CD14-positive monocyte (primary cell): ENCODE measurements around the gene HMCN2. TPM values are rescaled to one million over a fixed set of nuclear protein-coding genes. Genes with fewer than 3 reads are reported as not detected.

Source experiments
- DNase-seq, 3 donors: peaks; one replicate each; pipeline ENCODE4 v3.0.0-alpha.2; 2011 to 2022
- H2AFZ ChIP-seq: 2 replicates; pipeline ENCODE4 v1.6.0; 2012; ENCODE audit warnings: mild to moderate bottlenecking, low read depth, low read length, inconsistent platforms; ENCODE audit not compliant: insufficient read depth, poor library complexity, severe bottlenecking
- H3K27ac ChIP-seq, 2 donors: 1 replicate in 1 of 2; 2 replicates in 1 of 2; pipeline ENCODE4 v1.5.1; 2012 to 2013; ENCODE audit warnings: low read length in 2 of 2, control low read depth in 1 of 2, inconsistent platforms in 1 of 2, low read depth in 1 of 2, mild to moderate bottlenecking in 1 of 2
- H3K27me3 ChIP-seq, 2 donors: one replicate each; pipeline versions ENCODE4 v1.6.0 to v1.6.1; 2011 to 2013; ENCODE audit warnings: low read length in 2 of 2; ENCODE audit not compliant: control insufficient read depth in 2 of 2, insufficient read depth in 2 of 2
- H3K36me3 ChIP-seq, 2 donors: replicated peaks in 1 of 2; 1 replicate in 1 of 2; 2 replicates in 1 of 2; pipeline versions ENCODE4 v1.5.1 to v1.6.1; 2012 to 2013; ENCODE audit warnings: low read length in 2 of 2, control low read depth in 1 of 2, inconsistent platforms in 1 of 2, mild to moderate bottlenecking in 1 of 2; ENCODE audit not compliant: insufficient read depth in 2 of 2, control insufficient read depth in 1 of 2
- H3K4me1 ChIP-seq, 2 donors: 1 replicate in 1 of 2; 2 replicates in 1 of 2; pipeline versions ENCODE4 v1.5.1 to v1.6.1; 2012 to 2013; ENCODE audit warnings: low read length in 2 of 2, control low read depth in 1 of 2, inconsistent platforms in 1 of 2, mild to moderate bottlenecking in 1 of 2, moderate library complexity in 1 of 2; ENCODE audit not compliant: insufficient read depth in 2 of 2, control insufficient read depth in 1 of 2
- H3K4me2 ChIP-seq: replicated peaks from 2 replicates; pipeline ENCODE3; 2012; ENCODE audit warnings: low read length, moderate library complexity, mild to moderate bottlenecking; ENCODE audit not compliant: poor library complexity, severe bottlenecking; ENCODE audit errors: extremely low read depth
- H3K4me3 ChIP-seq, 3 experiments: fragments of 200-600 bp in 1 of 3; sonication (generic) in 1 of 3; replicated peaks in 1 of 3; 1 replicate in 2 of 3; 2 replicates in 1 of 3; pipeline ENCODE4 v1.5.1; 2011 to 2013; ENCODE audit warnings: low read length in 3 of 3, mild to moderate bottlenecking in 3 of 3, control low read depth in 2 of 3, low read depth in 2 of 3, inconsistent platforms in 1 of 3, moderate library complexity in 1 of 3
- H3K79me2 ChIP-seq: 2 replicates; pipeline ENCODE4 v1.6.0; 2012; ENCODE audit warnings: mild to moderate bottlenecking, control low read depth, inconsistent platforms, low read length, moderate library complexity; ENCODE audit not compliant: insufficient read depth
- H3K9ac ChIP-seq: 2 replicates; pipeline ENCODE4 v1.6.0; 2017; ENCODE audit warnings: low read length, mild to moderate bottlenecking; ENCODE audit not compliant: insufficient read depth, poor library complexity, severe bottlenecking
- H3K9me3 ChIP-seq, 2 donors: replicated peaks in 1 of 2; 1 replicate in 1 of 2; 2 replicates in 1 of 2; pipeline versions ENCODE4 v1.5.1 to v1.6.1; 2012 to 2013; ENCODE audit warnings: low read length in 2 of 2, control low read depth in 1 of 2; ENCODE audit not compliant: control insufficient read depth in 1 of 2, insufficient read depth in 1 of 2
- H4K20me1 ChIP-seq: 2 replicates; pipeline ENCODE4 v1.6.0; 2012; ENCODE audit warnings: mild to moderate bottlenecking, low read length, control low read depth, moderate library complexity; ENCODE audit not compliant: insufficient read depth
- H3K27ac Mint-ChIP-seq, 7 donors: one replicate each; pipeline ENCODE4 v1.8.0; 2020; ENCODE audit warnings: mild to moderate bottlenecking in 7 of 7, mixed read lengths in 7 of 7, moderate library complexity in 6 of 7, inconsistent platforms in 2 of 7
- H3K27me3 Mint-ChIP-seq, 3 donors: one replicate each; pipeline ENCODE4 v1.8.0; 2021 to 2022; ENCODE audit warnings: low read depth in 3 of 3, mild to moderate bottlenecking in 3 of 3, mixed read lengths in 3 of 3, moderate library complexity in 3 of 3, inconsistent platforms in 1 of 3
- H3K36me3 Mint-ChIP-seq, 2 donors: one replicate each; pipeline ENCODE4 v1.8.0; 2020; ENCODE audit warnings: mixed read lengths in 2 of 2, inconsistent platforms in 1 of 2, mild to moderate bottlenecking in 1 of 2
- H3K4me1 Mint-ChIP-seq: one replicate; pipeline ENCODE4 v1.8.0; 2020; ENCODE audit warnings: mild to moderate bottlenecking, mixed read lengths
- H3K4me3 Mint-ChIP-seq, 2 donors: one replicate each; pipeline ENCODE4 v1.8.0; 2020; ENCODE audit warnings: mild to moderate bottlenecking in 2 of 2, mixed read lengths in 2 of 2, moderate library complexity in 1 of 2
- H3K9me3 Mint-ChIP-seq, 7 donors: one replicate each; pipeline ENCODE4 v1.8.0; 2020 to 2022; ENCODE audit warnings: mixed read lengths in 7 of 7, mild to moderate bottlenecking in 6 of 7, moderate library complexity in 6 of 7, inconsistent platforms in 2 of 7
- CTCF ChIP-seq: fragments of 200-600 bp; IDR thresholded peaks from one replicate; pipeline ENCODE4 v1.8.0; 2022; ENCODE audit warnings: antibody characterized with exemption, mild to moderate bottlenecking
- WGBS: methylation state at CpG from one replicate; pipeline ENCODE4 v1.1.5; 2013; ENCODE audit warnings: missing lambda C conversion rate; ENCODE audit not compliant: insufficient coverage; 5-methylcytosine and 5-hydroxymethylcytosine counted together
- intact Hi-C, 2 donors: fragments of 100-400 bp; cut with micrococcal nuclease; formaldehyde crosslinking; loops; one replicate each; pipeline versions ENCODE4 v1.15.0 to v1.15.1; 2023
- polyA plus RNA-seq, 3 donors: library from polyadenylated mRNA; depleted of rRNA in 1 of 3; unstranded in 2 of 3; stranded (reverse) in 1 of 3; fragments of 300-500 nt in 2 of 3; fragments of >200 nt in 1 of 3; fragmentation: Illumina TruSeq in 2 of 3; gene quantifications; 1 replicate in 2 of 3; 2 replicates in 1 of 3; pipeline ENCODE4 v1.2.3, GENCODE V29; 2012 to 2021

Gene HMCN2
- polyA plus RNA-seq, 3 donors: not detected

DNA sequence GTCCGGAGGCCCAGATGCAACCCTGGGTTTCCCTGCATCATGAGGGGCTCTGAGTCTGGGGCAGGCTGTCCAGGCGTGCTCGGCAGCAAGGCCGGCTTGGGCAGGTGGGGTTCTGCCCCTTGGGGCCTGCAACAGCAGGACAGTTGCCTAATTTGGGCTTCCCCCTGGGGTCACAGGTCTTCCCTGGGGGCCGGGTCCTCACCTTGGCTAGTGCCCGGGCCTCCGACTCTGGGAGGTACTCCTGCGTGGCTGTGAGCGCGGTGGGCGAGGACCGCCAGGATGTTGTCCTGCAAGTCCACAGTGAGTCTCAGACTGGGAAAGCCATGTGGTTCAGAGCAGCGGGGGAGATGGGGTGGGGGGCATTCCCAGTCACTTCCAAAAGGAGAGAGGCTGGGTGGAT, 97.1 kb downstream of the HMCN2 start:
- Histone ChIP-seq H2AFZ (no peak overlapping the region), H3K4me2 (no peak overlapping the region), H3K27me3 (no peaks in the 10 kb centered on the region), H4K20me1 (no peaks in the 10 kb centered on the region), H3K79me2 (no peaks in the 10 kb centered on the region), H3K4me3 (no peak overlapping the region), H3K9me3 (no peaks in the 10 kb centered on the region), H3K4me1 (no peaks in the 10 kb centered on the region), H3K36me3 (no peaks in the 10 kb centered on the region), H3K27ac (no peak overlapping the region), H3K9ac (no peak overlapping the region)
- Mint-ChIP-seq H3K27ac (no peak overlapping the region), H3K4me1 (no peaks in the 10 kb centered on the region), H3K9me3 (no peaks in the 10 kb centered on the region), H3K4me3 (no peak overlapping the region), H3K27me3 (peaks cover 0 to 5% (median 3%) of the 10 kb centered on the region in 3 donors), H3K36me3 (no peaks in the 10 kb centered on the region)
- no peak for TF ChIP-seq CTCF
- no peak for DNase-seq
- intact Hi-C loops: no loop called here
- WGBS: 97% methylated on average over 13 of the region's 13 CpGs

GRCh38 chr9:130363755-130364404, 98.3 kb downstream of the HMCN2 start:
- no peak overlapping the region for H3K9ac ChIP-seq
- DNase-seq: no peak
- no peaks in the 10 kb centered on the region for H3K27me3 ChIP-seq
- no peak for TF ChIP-seq CTCF
- Mint-ChIP-seq H3K9me3 (peaks cover 0 to 9% (median 3%) of the 10 kb centered on the region in 7 donors), H3K4me3 (no peak overlapping the region), H3K27ac (no peak overlapping the region), H3K4me1 (no peaks in the 10 kb centered on the region), H3K36me3 (no peaks in the 10 kb centered on the region), H3K27me3 (peaks cover 2 to 8% (median 4%) of the 10 kb centered on the region in 3 donors)
- no peaks in the 10 kb centered on the region for H3K9me3 ChIP-seq
- no peaks in the 10 kb centered on the region for H3K36me3 ChIP-seq
- no peaks in the 10 kb centered on the region for H4K20me1 ChIP-seq
- WGBS: 83% methylated on average over 3 of the region's 9 CpGs
- no peak overlapping the region for H3K4me2 ChIP-seq
- H3K79me2 ChIP-seq: no peaks in the 10 kb centered on the region
- no peaks in the 10 kb centered on the region for H3K4me1 ChIP-seq
- no peak overlapping the region for H2AFZ ChIP-seq
- no peak overlapping the region for H3K27ac ChIP-seq
- intact Hi-C loops: no loop called here
- H3K4me3 ChIP-seq: no peak overlapping the region
